NCI-H187 treated with DMSO at 0.1 percent for 48 hours (cell line): ENCODE measurements around the gene GTF2A1.

Source experiments
- DNase-seq: peaks from one replicate; lab custom pipeline; 2025; lab: John Stamatoyannopoulos, UW

Gene GTF2A1

GRCh38 chr14:81177225-81177624 lies 43.5 kb downstream of the GTF2A1 start:
- no peak for DNase-seq

- no peak for DNase-seq
These were observed 44.5 kb downstream of the GTF2A1 start for GRCh38 chr14:81176241-81176640.

GRCh38 chr14:81172881-81173280 lies 47.9 kb downstream of the GTF2A1 start:
- DNase-seq = no peak

- DNase-seq = no peak
These were observed 48.4 kb downstream of the GTF2A1 start for GRCh38 chr14:81172353-81172752.

- no peak for DNase-seq
These were observed 49.9 kb downstream of the GTF2A1 start for GRCh38 chr14:81170829-81171195.

GRCh38 chr14:81170104-81170828 lies 50.5 kb downstream of the GTF2A1 start:
- peak; percentile 85 for DNase-seq

GRCh38 chr14:81169711-81170103 lies 51.1 kb downstream of the GTF2A1 start:
- no peak for DNase-seq

GRCh38 chr14:81169267-81169666 lies 51.5 kb downstream of the GTF2A1 start:
- no peak for DNase-seq

- no peak for DNase-seq
These were observed 54.6 kb downstream of the GTF2A1 start for GRCh38 chr14:81166121-81166520.

- DNase-seq = no peak
These were observed 55.6 kb downstream of the GTF2A1 start for GRCh38 chr14:81165188-81165587.

- peak; percentile 52 for DNase-seq
These were observed 56.5 kb downstream of the GTF2A1 start for GRCh38 chr14:81164167-81164774.

- DNase-seq = no peak
These were observed 57.8 kb downstream of the GTF2A1 start for GRCh38 chr14:81162941-81163340.

- DNase-seq = no peak
These were observed 59.0 kb downstream of the GTF2A1 start for GRCh38 chr14:81161749-81162148.

GRCh38 chr14:81161088-81161487 lies 59.7 kb downstream of the GTF2A1 start:
- no peak for DNase-seq

GRCh38 chr14:81157431-81157830 lies 63.3 kb downstream of the GTF2A1 start:
- no peak for DNase-seq

GRCh38 chr14:81153187-81153586 lies 67.6 kb downstream of the GTF2A1 start:
- DNase-seq = no peak

- DNase-seq = no peak
These were observed 72.1 kb downstream of the GTF2A1 start for GRCh38 chr14:81148635-81149034.

- no peak for DNase-seq
These were observed 73.4 kb downstream of the GTF2A1 start for GRCh38 chr14:81147140-81147897.

- DNase-seq = peak; percentile 50
These were observed 75.7 kb downstream of the GTF2A1 start for GRCh38 chr14:81144824-81145603.

GRCh38 chr14:81143793-81144192 lies 77.0 kb downstream of the GTF2A1 start:
- DNase-seq = no peak

- no peak for DNase-seq
These were observed 79.3 kb downstream of the GTF2A1 start for GRCh38 chr14:81141426-81141825.

- no peak for DNase-seq
These were observed 82.3 kb downstream of the GTF2A1 start for GRCh38 chr14:81138429-81138828.
